GM15510 (cell line): ENCODE measurements around the gene SPDYE1.

ENCODE experiments used
- POLR2A ChIP-seq: IDR thresholded peaks from 3 replicates; pipeline ENCODE4 v1.6.1; 2011; ENCODE audit warnings: borderline replicate concordance; ENCODE audit not compliant: insufficient read length; ENCODE audit errors: extremely low read depth

The SPDYE1 gene

GRCh38 chr7:44046321-44047061 lies 48.8 kb downstream of the SPDYE1 start:
- TF ChIP-seq POLR2A, result no peak

GRCh38 chr7:44048031-44048795 lies 50.5 kb downstream of the SPDYE1 start:
- no peak for TF ChIP-seq POLR2A

- TF ChIP-seq POLR2A, result no peak
Observed at GRCh38 chr7:44050121-44050914, 52.6 kb downstream of the SPDYE1 start.

GRCh38 chr7:44050915-44051560 lies 53.3 kb downstream of the SPDYE1 start:
- TF ChIP-seq POLR2A, result no peak

GRCh38 chr7:44051611-44052220 lies 54.0 kb downstream of the SPDYE1 start:
- TF ChIP-seq POLR2A, result no peak

- no peak for TF ChIP-seq POLR2A
Observed at GRCh38 chr7:44052771-44053365, 55.2 kb downstream of the SPDYE1 start.

GRCh38 chr7:44056681-44057080 lies 59.0 kb downstream of the SPDYE1 start:
- no peak for TF ChIP-seq POLR2A

- no peak for TF ChIP-seq POLR2A
Observed at GRCh38 chr7:44057181-44057848, 59.6 kb downstream of the SPDYE1 start.

GRCh38 chr7:44057849-44058758 lies 60.4 kb downstream of the SPDYE1 start:
- no peak for TF ChIP-seq POLR2A

GRCh38 chr7:44058759-44059218 lies 61.1 kb downstream of the SPDYE1 start:
- no peak for TF ChIP-seq POLR2A

- TF ChIP-seq POLR2A, result no peak
Observed at GRCh38 chr7:44059219-44060090, 61.8 kb downstream of the SPDYE1 start.
